ENCODE data around the gene RRBP1.

RRBP1 gene

GRCh38 chr20:17667445-17667844 is 14.6 kb downstream of the RRBP1 start:
- no peak overlapping the region for H3K4me3 ChIP-seq (ENCODE audit: control insufficient read depth, low read depth, low read length)
- DNase-seq (ENCODE audit: low read depth), result no peak
- TF ChIP-seq CTCF (conservative IDR thresholded peaks at IDR 0.05; ENCODE audit: control insufficient read depth, insufficient read depth, low read depth, low read length), result no peak

DNA sequence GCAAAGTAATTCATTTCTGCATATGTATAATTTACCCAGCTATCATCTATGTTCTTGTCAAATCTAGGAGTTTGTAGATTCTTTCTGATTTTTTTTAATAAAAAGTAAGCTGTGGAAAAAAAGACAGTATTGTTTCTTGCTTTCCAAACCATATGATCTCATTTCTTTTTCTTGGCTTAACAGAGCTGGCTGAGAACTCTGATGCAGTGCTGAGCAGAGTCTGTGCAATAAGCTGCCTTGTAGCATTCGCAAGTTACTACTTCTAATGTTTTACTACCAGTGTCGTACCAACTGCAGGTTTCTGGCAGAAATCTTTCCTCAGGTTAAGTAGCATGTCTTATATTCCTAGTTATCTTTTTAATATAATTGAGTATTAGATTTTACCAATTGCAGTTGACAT is 15.6 kb downstream of the RRBP1 start:
- no peak for TF ChIP-seq CTCF (conservative IDR thresholded peaks at IDR 0.05; ENCODE audit: control insufficient read depth, insufficient read depth, low read depth, low read length)
- peak; percentile 70 for DNase-seq (ENCODE audit: low read depth)
- no peak overlapping the region for H3K4me3 ChIP-seq (ENCODE audit: control insufficient read depth, low read depth, low read length)

- DNase-seq (ENCODE audit: low read depth), result no peak
- TF ChIP-seq CTCF (conservative IDR thresholded peaks at IDR 0.05; ENCODE audit: control insufficient read depth, insufficient read depth, low read depth, low read length), result no peak
- H3K4me3 ChIP-seq (ENCODE audit: control insufficient read depth, low read depth, low read length), result no peak overlapping the region
Measured at GRCh38 chr20:17665756-17666155, 16.3 kb downstream of the RRBP1 start.

GRCh38 chr20:17664025-17664633 is 17.9 kb downstream of the RRBP1 start:
- no peak overlapping the region for H3K4me3 ChIP-seq (ENCODE audit: control insufficient read depth, low read depth, low read length)
- no peak for TF ChIP-seq CTCF (conservative IDR thresholded peaks at IDR 0.05; ENCODE audit: control insufficient read depth, insufficient read depth, low read depth, low read length)
- DNase-seq (ENCODE audit: low read depth), result peak; percentile 65

DNA sequence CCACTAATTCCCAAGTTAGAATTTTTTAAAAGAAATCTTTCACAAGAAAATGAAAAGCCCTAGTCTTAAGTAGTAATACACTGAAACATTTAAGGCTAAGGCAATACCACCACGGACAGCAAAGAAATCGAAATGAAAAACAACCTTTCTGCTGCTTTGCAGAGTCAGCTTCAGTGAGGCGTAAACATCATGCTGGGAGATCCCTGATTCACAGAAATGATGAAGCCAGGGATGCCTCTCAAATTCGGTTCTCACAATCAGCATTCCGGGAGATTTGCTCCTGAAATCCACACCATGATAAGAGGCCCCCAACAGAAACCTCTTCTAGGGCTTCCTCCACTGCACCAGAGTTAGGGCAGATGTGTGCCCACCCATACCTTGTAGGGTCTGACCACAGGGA is 18.6 kb downstream of the RRBP1 start:
- H3K4me3 ChIP-seq (ENCODE audit: control insufficient read depth, low read depth, low read length), result no peak overlapping the region
- DNase-seq (ENCODE audit: low read depth), result peak; percentile 65
- TF ChIP-seq CTCF (conservative IDR thresholded peaks at IDR 0.05; ENCODE audit: control insufficient read depth, insufficient read depth, low read depth, low read length), result no peak

- no peak overlapping the region for H3K4me3 ChIP-seq (ENCODE audit: control insufficient read depth, low read depth, low read length)
- no peak for DNase-seq (ENCODE audit: low read depth)
- TF ChIP-seq CTCF (conservative IDR thresholded peaks at IDR 0.05; ENCODE audit: control insufficient read depth, insufficient read depth, low read depth, low read length), result no peak
Measured at GRCh38 chr20:17663040-17663399, 19.0 kb downstream of the RRBP1 start.

All from fibroblast of mammary gland (primary cell).